Muscle of arm (tissue), 12 donors: ENCODE measurements around the gene LILRA5. TPM values are rescaled to one million over a fixed set of nuclear protein-coding genes. Genes with fewer than 3 reads are reported as not detected.
"Not testable (repeated sequence)": the region's sequence is repeated elsewhere in the genome, so short reads cannot be mapped to it uniquely, and the experiment has no call there.

Experiments used
- DNase-seq: peaks from one replicate; pipeline ENCODE4 v3.0.0-alpha.2; 2013
- polyA plus RNA-seq, 12 donors: library from polyadenylated mRNA; unstranded; fragments of 120-200 nt; gene quantifications; one replicate each; pipeline ENCODE4 v1.2.1, GENCODE V29; 2013; ENCODE audit not compliant: insufficient read length in 12 of 12

LILRA5 gene
- polyA plus RNA-seq, 12 donors: 0.31 to 1.2 (median 0.57) TPM; not detected in 2

DNA sequence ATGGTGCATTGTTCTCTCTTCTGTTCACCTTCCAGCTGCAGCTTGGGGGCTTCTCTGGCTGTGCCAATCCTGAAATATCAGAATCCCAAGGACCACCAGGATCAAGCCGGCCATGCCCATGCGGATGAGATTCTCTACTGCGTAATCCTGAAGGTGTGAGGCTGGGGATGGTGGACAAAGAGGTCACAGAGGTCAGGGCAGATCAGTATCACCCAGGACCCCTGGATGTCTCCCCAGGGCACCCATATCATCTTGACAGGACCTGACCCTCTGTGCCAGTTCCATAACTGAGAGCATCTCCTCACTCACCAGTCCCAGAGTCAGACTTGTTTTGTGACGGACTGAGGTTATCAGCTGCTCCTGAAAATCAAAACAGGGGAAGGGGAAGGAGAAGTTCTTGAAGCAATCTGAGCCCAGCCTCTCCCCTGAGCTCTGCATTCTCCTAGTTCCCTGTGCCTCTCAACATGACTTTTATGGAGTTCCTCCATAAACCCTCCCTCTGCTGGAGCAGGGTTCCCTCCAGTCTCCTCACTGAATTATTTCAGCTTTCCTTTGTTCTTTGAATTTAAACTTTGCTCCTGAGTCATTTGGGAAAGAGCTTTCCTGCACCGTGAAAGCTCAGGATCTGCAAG lies 5.5 kb downstream of the LILRA5 start:
- no peak for DNase-seq

DNA sequence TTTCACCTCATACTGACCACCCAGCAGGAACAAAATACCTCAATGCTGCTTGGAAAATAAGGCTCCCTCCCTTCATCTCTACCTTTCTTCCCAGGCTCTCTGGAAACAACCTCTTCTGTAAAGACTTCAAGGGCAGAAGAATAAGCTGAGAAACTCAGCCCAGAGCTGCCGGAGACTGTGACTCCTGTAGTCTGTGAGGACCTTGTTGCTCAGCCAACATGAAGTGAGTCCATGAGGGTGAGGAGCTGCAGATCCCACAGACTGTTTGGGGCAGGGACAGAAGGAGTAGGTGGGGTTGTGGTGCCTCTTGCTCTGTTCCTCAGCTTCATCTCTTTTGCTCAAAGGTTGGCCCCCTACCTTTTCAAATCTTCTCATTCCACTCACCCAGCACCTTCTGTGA lies 7.8 kb downstream of the LILRA5 start:
- DNase-seq: no peak

DNA sequence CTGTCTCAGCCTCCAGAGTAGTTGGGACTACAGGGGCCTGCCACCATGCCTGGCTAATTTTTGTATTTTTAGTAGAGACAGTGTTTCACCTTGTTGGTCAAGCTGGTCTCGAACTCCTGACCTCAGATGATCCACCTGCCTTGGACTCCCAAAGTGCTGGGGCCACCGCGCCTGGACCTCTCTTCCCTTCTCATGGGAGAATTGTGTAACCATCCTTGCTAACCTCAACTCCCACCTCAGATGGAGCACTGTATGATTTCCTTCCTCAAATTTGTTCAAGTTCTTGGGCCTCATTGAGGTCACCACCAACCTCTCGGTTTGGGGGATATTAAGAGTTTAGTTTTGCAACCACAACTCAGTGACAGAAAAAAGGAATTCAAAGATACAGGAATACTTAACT lies 10.7 kb downstream of the LILRA5 start:
- no peak for DNase-seq

DNA sequence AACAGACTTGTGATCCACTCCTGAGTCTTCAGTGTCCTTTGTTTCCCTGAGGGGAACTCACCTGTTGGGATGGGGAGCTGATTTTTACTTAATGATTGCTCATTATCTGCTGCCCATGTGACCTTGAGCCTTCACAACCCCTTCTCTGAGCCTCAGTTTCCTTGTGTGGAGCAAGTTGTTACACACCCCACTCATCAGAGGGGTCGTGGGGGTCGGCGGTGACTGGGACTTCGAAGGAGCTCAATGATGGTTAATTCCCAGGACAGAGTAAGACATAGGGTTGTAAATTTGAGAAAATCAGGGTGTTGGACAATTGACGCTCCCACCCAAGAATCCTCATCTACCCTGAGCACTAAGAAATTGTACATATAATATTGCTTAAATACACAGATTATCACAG lies 13.5 kb downstream of the LILRA5 start:
- DNase-seq: no peak

DNA sequence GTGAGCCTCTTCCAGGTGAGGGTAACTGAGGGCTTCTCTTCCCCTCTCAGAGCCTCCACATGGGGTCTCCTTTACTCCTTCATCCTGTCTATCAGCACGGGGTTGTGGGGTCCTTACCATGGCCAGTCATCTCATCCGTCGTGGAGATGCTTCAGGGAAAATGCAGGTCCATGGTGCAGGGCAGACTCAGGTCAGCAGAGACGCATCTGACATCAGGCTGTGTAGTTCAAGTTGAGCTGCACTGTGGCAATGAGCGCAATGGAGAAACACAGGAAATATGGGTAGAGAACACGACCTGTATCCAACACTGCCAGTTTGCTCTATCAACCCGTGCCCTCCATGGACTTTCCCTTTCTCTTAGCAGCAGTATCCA lies 13.9 kb downstream of the LILRA5 start:
- DNase-seq: no peak

DNA sequence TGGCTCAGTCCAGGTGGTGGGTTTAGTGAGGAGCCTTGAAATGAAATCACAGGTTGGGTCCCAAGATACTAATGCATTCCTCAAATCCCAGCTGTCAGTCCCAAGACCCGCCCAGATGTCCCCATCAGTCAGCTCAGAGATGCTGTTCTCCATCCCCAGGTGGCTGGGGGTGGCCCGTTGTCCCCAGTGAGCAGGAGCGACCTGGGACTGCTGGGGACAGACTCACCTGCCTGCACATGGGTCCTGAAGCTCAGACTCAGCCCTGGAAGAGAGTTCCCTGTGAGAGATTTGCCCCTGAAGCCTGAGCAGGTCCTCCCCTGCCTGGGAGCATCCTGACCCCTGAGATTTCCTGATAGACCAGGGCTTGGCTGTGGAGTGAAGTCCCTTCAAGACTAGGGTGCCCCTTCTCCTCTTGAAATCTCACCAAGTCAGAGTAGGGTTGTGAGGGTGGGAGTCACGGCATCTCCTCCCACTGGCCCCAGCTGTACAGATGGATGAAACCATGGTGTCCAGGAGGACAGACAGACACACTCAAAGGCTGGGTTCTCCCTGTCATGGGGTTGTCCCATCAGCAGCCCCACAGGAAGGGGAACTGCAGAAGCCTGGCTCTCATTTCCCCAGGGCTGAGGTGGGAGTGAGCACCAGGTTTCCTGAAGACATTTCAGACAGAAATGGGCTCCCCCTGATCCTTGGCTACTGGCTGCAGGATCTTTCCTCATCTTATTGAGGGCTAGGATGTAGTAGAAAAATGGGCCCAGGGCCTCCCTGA lies 14.4 kb downstream of the LILRA5 start:
- no peak for DNase-seq

DNA sequence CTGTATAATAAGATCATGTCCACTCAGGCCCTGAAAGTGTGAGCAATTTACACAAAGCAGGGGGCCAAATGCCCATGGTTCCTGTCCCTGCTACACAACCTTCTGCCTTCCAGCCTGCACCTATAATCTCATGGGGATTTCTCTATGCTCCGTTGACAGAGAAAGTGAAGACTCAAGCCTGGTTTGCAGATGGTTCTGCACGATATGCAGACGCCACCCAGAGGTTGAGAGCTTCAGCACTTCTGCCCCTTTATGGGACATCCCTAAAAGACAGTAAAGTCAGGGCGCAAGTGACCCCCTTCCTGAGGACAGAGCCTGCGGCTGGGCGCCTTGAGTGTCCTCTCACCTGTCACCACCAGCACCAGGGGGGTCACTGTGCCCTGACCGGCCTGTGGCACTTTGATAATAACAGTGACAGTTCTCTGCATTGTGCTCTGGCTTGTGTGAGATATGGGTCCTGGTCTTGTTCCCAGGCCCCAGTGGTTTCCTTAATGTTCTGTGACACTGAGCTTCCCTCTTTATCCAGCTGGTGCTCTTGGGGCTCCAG lies 15.1 kb downstream of the LILRA5 start:
- no peak for DNase-seq

DNA sequence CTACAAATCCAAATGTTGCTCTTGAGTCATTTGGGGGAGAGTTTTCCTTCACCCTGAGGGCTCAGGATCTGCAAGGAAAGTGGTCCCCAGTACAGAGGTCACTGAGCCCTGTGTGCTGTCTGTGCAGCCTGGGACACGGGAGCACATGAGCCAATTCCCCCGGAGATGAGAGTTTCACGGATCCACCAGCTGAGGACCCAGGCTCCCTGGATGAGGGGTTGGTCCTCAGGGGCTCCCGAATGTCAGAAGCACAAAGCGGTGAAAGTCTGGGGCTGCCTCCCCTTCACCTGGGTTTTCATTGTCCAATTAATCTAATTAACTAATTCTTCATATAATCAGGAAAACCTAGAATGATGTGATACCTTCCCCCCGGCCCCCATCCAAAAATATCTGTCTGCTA lies 18.4 kb downstream of the LILRA5 start:
- DNase-seq: no peak

DNA sequence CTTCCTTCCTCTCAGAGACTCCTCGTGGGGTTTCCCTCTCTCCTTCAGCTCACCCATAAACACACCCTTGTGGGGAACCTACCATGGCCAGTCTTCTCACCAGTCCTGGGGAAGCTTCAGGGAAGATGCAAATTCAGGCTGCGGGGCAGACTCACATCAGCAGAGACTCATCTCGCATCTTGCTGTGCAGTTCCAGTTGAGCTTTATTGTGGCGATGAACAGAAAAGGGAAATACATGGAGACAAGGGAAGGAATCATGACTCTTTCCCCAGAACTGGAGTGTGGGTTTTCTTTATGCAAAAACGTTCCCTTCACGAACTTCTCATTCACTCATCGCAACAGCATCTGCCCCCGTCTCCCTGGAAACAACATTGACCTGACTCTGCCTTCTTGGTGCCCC lies 23.8 kb downstream of the LILRA5 start:
- not testable (repeated sequence) for DNase-seq

DNA sequence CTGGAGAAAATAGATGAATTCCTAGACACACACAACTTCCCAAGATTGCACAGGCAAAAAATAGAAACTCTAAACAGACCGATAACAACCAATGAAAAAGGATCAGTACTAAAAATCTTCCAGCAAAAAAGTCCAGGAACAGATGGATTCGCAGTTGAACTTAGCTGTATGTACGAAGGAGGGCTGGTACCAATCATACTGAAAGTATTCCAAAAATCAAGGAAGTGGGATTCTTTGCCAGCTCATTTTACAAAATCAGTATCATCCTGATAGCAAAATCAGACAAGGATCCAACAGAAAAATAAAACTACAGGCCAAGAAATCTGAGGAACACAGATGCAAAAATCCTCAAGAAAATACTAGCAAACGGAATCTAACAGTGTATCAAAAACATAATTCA lies 25.5 kb downstream of the LILRA5 start:
- DNase-seq: no peak

DNA sequence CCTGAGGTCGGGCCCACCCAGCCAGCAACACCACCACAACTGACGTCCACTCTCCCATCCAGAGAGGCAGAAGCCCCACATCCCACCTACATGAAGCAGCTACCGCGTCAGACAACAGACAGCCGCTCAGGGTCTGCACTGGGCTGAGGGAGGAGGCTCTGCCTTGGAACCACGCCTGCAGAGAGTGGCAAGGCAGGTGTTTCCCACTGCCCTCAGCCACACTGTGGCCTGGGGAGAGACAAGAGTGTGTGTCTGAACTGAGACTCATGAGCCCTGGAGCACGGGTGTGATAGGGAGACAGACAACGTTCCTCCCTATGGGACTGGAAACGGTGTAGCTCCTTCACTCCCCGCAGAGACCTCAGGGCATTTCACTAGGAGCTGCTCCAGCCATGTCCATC lies 26.7 kb downstream of the LILRA5 start:
- not testable (repeated sequence) for DNase-seq

DNA sequence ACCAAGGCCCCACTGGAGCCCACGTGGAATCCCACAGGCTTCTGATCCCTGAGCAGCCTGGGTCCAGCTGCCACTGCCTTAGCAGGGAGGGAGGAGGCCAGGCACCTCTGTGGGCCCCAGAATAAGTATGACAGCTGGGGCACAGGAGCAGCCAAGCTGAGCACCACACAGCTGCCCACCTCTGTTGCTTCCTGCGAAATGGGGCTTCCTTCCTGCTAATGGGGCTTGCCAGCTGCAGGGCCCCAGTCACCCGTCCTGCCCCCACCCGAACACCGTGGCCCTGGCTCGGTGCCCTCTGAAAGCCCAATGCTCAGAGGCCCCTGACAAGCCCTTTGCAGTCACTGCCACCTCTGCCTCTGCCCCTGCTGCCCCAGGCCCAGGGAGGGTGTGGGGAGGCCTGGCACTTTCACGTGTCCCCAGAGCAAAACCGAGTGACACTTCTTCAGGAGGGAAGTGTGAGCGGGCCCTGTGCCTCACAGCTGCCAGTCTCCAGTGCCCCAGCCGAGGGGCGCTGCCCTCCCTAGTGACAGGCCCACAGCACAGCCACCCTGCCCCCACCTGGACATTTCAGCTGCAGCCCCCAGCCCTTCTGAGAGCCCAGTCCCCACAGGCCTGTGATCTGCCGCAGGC lies 27.4 kb downstream of the LILRA5 start:
- not testable (repeated sequence) for DNase-seq

DNA sequence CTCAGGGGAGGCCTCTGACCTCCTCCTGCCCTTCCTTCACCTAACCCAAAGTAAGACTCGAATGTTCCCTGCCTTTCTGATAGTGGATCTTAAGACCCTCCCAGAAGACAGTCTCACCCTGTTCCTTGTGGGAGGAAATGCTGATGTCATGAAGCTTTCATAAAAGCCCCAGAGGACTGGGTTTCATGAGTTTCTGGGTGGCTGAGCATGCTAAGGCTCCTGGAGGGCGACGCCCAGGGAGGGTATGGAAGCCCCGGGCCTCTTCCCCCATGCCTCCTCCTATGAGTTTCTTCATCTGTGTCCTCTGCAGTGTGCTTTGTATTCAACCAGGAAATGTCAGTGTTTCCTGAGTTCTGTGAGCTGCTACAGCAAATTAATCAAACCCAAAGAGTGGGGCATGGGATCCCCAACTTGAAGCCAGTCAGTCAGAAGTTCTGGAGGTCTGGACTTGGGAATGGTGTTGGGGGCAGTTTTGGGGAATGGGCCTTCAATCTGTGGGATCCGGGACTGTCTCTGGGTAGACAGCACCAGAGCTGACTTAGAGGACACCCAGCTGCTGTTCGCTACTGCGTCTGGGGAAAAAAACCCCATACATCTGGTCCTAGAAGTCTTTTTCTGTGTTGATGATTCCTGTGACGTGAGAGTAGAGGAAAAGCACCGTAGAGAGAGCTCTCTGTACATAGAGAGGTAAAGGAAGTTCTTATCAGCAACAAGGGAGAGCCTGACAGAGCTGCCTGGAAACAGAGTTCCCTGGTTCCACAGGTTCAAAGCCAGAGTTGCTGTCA lies 30.1 kb downstream of the LILRA5 start:
- DNase-seq: no peak

DNA sequence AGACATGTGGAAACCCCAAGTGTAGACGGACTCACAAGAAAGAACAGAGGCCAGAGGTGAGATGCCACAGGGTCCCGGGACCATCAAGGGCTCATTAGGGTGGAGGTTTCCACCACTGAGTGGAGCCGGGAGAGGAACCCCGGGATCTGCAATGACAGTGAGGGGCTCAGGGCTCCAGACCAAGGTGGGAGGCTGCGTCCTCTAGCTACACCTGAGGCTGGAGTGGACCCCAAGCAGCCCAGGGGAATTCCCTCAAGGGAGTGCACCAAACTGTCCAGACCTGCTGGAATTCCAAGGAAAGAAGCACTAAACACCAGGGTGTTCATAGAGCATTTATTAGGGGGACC lies 31.3 kb downstream of the LILRA5 start:
- DNase-seq: not testable (repeated sequence)

DNA sequence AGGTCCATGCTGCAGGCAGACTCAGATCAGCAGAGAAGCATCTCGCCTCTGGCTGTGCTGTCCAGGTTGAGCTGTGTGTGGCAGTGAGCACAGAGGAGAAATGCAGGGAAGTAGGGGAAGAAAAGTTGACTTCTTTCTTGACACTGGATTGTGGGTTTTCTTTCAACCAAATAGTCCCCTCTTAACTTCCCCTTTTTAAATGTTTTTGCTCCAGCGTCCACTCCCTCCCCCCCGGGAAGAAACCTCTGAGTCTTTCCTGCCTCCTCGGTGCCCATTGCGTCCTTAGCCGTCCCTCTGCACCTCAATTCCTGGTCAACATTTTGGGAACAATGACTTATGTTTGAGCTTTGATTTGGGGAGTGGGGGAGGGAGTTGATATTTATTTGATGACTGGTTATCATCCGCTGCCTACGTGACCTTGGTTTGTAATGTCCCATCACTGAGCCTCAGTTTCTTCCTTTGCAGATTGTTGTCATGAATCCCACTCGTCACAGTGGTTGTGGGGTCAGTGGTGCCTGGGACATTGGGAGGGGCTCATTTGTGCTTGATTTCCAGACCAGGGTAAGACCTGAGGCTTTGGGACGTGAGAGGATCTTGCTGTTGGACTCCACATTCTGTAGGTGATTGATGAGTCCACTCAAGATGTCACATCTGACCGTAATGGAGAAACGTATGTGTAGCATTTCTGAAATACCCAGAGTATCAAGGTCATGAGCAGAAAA lies 31.8 kb downstream of the LILRA5 start, which contains the start of gene LILRB2:
LILRB2 (minus strand) TSS at position 104 of the 722 bp plus-strand sequence. CDS start 614 bp downstream, outside the sequence.
- DNase-seq: no peak

DNA sequence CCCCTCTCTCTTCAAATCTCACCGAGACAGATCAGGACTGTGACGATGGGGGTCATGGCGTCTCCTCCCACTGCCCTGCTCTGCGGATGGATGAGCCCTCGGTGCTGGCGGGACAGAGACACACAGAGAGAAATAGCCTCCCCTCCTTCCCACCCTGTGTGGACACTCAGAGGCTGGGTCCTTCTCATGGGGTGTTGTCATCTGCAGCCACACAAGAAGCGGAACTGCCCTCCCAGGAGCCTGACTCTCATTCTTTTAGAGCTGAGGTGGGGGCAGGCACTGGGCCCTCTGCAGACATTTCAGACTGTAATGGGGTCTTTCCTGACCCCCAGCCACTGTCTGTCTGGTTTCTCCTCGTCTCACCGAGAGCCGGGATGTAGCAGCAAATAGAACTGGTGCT lies 32.5 kb downstream of the LILRA5 start:
- not testable (repeated sequence) for DNase-seq

DNA sequence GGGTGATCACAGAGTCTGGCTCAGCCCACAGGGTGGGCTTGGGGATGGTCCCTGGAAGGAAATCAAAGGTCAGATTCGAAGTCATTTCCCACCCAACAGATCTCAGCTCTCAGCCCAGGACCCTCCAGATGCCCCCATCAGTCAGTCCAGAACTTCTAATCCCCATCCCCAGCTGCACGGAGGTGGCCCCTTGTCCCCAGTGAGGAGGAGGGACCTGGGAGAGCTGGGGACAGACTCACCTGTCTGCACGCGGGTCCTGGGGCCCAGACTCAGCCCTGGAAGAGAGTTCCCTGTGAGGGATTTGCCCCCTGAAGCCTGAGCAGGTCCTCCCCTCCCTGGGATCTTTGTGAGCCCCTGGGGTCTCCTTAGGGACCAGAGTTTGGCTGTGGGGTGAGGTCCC lies 32.9 kb downstream of the LILRA5 start:
- DNase-seq: not testable (repeated sequence)

DNA sequence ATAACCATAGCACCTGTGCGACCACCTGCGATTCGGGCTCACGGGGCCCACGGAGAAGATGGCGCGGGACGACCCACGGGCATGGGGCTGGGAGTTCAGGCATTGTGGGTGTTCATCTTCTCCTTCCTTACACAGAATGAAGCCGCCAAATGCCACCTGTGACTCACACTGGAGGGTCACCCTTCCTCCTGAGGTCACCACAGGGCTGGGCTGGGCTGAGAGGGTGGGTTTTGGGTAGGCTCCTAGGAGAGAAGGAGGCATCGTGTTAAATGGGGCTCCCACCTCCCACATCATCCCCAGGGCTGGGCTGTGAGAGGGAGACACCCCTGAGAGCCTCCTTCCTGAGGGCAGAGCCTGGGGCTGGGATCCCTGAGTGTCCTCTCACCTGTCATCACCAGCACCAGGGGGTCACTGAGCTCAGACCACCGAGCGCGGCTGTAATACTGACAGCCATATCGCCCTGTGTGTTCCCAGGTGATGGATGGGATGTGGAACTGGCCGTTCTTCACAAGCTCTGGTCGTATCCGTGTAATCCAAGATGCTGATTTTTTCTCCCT lies 33.5 kb downstream of the LILRA5 start:
- no peak for DNase-seq

DNA sequence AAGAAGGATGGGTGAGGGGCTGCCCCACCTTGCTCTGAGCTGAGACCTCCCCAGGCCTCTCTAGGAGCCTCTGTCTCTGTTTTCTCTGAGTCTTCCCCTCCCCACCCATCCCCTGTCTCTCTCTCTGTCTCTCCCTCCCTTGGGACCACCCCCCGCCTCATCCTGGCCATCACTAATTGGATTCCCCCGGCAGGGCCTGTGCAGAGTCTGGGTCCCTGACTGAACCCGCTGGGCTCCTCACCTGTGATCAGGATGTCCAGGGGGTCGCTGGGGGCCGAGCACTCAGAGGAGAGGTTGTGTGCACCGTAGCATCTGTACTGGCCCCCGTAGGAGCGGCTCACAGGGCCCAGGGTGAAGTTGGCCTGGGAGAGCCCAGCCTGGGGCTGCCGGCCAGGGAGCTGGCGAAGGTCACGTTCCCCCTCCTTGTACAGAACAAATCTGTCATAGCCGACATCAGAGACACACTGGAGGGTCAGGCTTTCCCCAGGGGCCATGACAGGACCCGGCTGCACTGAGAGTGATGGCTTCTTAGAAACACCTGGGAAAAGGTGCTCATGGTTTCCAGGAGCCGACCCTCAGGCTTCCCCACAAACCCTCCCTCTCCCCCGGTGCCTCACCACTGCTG lies 34.3 kb downstream of the LILRA5 start:
- DNase-seq: not testable (repeated sequence)

DNA sequence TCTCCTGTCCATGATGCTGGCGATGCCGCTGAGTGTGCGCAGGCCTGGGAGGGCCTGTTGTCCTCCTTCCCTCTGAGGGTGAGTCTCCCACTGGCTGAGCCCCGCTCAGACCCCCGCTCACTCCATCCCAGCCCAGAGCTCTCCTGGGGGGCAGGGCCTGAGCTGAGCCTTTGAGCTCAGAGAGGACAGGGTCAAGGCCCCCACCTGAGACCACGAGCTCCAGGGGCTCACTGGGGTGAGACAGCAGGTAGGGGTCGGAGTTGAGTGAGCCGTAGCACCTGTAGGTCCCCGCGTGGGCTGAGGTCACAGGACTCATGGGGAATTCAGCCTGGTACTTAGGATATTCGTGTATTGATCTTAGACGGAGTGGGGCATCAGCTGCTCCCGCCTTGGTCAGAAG lies 34.9 kb downstream of the LILRA5 start:
- DNase-seq: not testable (repeated sequence)
